ENCODE measurements around the gene DEUP1.

DNA sequence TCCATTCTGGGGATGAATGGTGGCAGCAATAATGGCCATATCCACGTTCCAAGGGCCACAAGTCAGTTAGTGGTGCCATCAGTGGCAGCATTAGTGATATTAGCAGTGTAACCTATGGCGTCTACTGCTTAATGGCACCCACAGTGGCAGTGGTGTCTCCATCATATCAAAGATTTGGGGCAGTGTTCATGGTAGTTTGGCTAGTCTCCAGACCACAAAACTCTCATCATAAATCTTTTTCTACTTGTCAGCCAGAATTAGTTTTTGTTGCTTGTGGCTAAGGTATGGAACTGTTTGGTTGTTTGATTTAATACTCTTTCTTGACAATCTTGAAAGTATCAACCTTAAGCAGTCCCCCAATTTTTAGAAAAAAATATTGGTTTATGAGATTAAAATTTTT is 45.1 kb upstream of the DEUP1 start:
- TF ChIP-seq, protein P1, sequence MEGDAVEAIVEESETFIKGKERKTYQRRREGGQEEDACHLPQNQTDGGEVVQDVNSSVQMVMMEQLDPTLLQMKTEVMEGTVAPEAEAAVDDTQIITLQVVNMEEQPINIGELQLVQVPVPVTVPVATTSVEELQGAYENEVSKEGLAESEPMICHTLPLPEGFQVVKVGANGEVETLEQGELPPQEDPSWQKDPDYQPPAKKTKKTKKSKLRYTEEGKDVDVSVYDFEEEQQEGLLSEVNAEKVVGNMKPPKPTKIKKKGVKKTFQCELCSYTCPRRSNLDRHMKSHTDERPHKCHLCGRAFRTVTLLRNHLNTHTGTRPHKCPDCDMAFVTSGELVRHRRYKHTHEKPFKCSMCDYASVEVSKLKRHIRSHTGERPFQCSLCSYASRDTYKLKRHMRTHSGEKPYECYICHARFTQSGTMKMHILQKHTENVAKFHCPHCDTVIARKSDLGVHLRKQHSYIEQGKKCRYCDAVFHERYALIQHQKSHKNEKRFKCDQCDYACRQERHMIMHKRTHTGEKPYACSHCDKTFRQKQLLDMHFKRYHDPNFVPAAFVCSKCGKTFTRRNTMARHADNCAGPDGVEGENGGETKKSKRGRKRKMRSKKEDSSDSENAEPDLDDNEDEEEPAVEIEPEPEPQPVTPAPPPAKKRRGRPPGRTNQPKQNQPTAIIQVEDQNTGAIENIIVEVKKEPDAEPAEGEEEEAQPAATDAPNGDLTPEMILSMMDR (IDR thresholded peaks at IDR 0.05; ENCODE audit: insufficient read depth, low read depth, low read length): no peak
- TF ChIP-seq EZH2 (IDR thresholded peaks at IDR 0.05; ENCODE audit: insufficient read depth, low read length): no peak
